GM21360 (cell line): ENCODE data around the gene PTGDR2.
"Not testable (repeated sequence)": the region's sequence is repeated elsewhere in the genome, so short reads cannot be mapped to it uniquely, and the experiment has no call there.

Source experiments
- ATAC-seq: cut with Tn5 transposase; IDR thresholded peaks from one replicate; pipeline ENCODE4 v1.9.1; 2021; ENCODE audit warnings: mild to moderate bottlenecking, moderate library complexity; ENCODE audit not compliant: unreplicated experiment

Gene PTGDR2

DNA sequence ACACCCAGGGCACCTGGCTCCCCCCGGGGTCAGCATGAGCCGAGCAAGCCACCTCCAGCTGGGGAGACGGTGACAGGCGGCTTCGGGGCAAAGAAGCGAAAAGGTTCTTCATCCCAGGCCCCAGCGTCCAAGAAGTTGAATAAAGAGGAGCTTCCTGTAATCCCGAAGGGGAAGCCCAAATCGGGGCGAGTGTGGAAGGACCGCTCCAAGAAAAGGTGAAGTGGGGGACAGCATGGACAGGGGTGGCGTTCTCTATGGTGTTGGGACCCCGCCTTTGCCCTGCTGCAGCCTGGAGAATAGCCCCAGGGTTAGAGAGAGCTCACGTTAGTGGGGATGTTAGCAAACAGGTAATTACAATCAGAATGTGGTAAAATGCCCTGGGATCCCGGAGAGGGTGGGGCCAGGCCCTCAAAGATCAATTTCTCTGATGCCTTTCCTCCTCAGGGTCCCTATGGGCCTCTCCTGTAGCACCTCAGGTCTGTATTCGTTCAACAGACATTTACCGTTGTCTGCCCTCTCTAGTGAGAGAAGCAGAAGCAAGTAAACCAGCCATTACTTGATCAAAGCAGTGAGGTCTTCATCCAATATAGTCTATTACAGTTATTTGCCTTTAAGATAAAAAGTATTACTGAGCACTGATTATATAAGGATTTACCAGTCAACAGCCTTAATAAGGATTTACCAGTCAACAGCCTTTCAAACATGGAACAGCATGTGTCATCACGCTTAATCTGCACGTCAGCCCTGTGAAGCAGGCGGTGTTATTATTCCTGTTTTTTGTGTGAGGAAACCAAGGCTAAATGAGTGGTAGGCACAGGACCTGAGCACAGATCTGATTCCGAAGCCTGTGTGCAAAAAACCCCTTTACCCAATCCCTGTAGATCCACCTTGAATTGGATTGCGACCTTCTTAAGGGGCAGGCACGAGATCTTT, 12.8 kb downstream of the PTGDR2 start:
- ATAC-seq: no peak

DNA sequence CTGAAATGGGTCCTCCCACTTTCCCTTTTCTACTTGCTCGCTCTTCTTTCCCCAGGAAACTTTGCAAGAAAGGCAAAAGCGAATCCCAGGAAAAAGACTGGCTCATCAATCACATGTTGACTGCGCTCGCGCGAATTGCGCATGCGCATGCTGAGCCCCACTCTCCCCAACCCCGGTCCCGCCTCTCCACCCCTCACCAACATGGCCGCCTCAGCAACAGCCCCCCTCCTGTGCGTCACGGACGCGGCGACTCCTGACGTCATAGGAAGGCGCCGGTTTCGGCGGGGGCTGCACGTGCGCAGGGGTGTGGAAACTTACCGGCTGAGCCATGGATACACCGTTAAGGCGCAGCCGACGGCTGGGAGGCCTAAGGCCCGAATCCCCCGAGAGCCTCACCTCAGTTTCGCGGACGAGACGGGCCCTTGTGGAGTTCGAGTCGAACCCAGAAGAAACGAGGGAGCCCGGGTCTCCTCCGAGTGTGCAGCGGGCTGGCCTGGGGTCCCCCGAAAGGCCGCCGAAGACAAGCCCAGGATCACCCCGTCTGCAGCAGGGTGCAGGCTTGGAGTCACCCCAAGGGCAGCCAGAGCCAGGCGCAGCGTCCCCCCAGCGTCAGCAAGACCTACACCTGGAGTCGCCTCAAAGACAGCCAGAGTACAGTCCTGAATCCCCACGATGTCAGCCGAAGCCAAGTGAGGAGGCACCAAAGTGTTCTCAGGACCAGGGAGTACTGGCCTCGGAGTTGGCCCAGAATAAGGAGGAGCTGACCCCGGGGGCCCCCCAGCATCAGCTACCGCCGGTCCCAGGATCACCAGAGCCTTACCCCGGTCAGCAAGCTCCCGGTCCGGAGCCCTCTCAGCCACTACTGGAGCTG, 13.7 kb downstream of the PTGDR2 start, which contains the start of gene CCDC86:
Gene CCDC86, plus strand, starts transcription at position 317 of the 871 bp plus-strand sequence. Its CDS starts 12 bp downstream, at position 329.
- peak; percentile 67 for ATAC-seq

DNA sequence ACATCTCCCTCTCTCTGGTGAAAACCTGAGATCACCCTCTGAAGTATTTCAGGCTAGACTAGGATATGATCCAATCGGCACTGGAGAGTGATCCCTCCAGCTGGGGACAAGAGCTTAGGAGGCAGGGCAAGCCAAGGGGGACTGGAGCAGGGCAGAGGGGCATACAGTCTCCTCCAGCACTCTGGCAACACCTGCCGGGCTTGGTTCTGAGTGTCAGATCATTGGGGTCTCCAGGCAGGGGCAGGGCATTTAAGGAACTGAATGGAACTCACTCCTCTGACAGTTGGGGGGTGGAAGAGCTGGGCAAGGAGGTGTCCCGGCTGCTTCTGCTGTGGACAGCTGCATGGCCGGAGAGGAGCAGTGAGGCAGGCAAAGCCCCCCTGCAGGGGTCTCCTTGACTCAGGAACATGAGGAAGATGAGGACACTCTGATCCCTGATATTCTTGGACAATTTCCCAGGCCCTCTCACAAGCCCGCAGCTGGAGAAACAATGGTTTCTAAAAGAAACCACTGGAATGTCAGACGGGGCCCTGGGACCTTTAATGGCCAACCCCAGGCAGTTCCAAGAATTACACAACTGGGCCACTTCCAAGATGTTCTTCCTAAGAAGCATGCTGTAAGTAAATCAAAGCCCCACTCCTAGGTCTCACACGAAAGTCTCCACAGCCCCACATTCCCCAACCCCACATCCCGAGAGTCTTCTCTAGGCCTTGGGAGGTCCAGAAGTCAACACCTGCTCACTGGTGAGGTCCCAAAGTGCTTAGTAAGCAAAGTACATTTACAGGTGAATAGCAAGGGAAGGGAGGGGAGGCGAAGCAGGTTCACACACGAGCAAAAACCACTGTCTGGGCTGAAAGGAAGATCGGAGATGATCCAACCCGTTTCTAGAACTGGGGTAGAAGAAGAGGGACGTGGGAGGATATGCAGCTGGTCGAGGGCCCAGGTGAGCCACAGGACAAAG, 15.0 kb downstream of the PTGDR2 start:
- no peak for ATAC-seq

DNA sequence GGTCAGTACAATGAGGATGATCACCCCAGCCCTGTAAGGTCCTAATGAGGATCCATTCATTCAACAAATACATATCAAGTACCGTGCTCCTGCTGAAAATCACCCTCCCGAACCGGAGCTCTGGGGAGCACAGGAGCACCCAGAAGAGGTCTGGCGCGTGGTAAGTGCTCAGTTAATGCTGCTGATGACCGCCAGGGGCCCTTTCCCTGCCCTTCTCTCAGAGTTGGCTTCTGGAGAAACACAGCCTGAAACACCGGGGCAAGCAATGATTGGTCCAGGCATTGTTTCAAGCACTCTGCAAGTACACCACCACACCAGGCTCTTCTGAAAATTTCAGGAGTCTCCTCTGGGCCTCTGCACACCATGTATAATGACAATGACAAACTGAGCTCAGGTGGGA, 17.6 kb downstream of the PTGDR2 start:
- no peak for ATAC-seq

DNA sequence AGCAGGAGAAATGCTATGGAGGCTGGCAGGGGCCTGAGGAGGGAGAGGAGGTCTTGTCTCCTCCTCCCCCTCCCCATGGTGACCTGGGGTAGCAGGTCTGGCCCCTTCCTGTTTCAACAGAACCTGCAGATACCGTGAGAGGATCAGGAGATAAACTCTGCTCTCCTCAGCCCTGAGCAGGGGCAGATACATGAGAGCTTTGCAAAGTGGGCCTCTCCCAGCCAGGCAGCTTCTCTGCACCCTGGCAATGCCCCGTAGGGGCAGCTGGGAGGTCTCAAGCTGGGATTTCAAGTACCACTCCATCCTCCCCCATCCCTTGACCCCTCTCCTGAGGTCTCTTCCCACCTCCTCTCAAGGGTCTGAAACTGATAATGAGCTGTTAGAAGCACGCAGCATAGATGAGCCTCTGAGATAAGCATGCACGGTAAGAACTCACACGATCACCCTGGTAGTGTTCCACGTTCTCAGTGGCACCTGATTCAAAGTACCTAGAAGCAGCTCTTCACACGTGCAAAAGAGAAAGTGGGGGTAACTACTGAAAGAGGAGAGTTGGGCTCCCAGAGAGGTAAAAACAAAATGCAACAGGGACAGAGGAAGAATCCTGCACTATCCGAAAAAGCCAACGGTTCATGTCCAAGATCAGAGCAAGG, 18.8 kb downstream of the PTGDR2 start:
- no peak for ATAC-seq

DNA sequence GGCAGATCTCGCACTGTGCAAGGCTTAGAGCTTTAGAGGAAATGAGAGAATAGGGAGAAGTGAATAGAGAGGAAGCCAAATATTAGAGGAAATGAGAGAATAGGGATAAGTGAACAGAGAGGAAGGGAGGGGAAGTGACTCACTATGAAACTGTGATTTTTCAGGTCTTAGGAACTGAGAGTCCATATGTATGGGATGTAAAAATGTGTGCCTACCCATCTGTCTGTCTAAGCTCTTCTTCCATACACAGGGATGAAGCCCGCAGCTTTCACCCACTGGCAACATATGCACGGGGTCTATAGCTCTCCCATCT, 20.3 kb downstream of the PTGDR2 start:
- ATAC-seq: no peak

DNA sequence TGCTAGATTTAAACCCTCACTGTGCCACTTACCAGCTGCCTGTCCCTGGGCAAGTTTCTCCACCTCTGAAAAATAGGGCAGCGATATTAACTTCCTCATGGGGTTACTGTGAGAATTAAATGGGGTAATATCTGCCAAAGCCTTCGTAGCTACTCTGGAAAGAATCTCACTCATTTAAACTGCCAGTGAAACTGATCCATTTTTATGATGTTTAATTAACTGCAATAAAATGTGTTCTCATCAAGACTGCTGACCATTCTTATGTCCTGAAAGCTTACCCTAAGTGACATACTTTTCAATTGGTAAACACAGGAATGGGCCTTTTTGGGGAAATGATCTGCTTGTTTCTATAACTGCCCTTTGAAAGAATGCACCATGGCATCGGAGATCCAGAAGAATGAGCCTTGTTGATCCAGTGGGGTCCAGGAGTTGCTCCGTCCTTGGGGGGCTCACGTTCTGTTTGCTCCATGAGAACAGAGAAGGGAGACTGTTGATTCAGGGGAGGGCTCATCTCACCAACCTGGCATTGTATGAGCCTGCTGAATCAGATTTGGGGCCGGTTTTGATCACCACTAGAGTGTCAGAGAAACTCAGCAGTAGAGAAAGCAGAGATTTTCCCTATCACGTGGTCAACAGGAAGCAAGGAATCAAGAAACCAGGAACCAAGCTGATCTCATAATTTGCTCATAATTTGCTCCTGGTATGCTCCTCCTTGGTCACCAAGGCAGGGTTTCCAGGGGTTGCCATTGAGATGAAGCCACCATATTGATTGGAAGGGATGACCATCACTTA, 20.8 kb downstream of the PTGDR2 start:
- no peak for ATAC-seq

DNA sequence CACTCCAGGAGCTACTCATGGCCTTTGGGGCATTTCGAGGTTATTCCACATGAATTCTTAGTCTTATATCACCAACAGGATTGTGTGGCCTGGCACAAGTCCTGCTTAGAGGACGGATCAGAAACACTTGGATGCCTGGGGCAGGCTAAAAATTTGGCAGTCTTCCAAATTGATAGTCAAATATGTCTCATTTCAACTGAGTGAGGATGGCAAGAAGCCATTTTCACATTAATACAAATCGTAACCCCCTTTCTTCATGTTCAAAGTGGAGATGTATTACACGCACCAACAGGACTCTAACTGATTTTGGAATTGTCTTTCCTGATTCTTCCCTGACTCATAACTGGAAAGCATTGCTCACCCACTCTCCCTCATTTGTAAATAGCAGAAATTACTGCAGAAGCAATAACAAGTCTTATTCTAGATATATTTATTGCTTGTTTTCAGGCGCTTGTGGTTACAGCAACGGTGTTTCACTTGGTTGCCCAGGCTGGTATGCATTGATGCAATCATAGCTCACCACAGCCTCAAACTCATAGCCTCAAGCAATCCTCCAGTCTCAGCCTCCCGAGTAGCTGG, 24.2 kb downstream of the PTGDR2 start:
- no peak for ATAC-seq

DNA sequence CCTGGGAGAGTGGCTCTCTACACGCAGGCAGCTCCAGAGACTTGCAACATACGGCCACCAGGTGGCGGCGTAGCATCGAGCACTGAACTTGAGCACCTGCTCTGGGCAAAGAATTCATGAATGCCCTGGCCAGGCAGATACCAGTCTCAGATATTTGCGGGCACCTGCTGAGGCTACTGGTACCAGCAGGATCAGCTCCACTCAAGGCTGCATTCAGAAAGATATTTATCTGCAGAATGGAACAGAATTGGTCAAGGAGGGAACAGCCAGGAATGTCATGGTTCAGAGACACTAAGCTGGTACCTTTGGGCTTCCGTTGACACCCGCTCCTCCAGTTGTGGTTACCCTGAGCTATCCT, 24.6 kb downstream of the PTGDR2 start:
- ATAC-seq: peak; percentile 74

DNA sequence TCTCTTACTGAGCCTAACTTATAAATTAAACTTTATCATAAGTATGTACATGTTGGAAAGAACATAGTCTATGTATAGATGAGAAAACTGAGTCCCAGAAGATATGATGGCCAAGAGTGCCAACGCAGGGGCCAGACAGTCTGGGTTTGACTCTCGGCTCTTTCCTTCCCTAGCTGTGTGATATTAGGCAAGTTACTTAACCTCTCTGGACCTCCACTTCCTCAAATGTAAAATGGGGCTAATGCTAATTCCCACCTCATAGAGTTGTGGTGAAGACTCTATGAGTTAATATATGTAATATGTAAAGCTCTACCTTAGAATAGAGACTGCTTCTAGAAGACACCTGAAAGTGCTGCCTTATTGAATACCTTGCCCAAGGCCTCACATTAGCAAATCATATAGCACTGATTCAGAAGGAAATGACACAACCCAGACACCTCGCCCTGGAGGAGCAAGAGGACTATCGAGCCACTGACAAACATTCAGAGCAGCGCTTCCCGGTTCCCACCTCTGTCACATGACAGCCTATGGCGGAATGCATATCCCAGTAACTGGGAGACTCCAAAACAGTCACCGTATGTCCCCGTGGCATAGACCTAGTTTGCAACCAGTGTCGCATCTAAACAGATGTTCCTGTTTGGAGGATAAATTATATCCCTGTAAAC, 25.1 kb downstream of the PTGDR2 start:
- ATAC-seq: peak; percentile 27

DNA sequence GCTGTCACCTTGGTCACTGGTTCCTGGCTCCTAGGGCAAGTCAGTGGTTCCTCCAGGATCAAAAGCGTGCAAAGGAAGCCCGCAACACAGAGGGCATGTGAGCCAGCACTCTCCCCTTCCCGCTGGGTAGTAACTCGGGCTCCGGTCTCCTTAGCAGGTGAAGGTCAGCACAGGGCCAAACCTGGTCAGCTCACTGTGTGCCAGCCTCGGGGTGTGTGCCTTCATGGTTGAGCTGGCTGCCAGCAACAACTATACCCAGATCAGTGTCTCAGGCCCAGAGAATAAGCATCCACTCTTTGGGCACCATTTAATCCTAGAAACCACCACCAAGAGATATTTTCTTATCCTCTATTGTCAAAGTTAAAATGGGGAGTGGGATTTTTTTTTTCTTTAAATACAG, 30.0 kb downstream of the PTGDR2 start:
- no peak for ATAC-seq

DNA sequence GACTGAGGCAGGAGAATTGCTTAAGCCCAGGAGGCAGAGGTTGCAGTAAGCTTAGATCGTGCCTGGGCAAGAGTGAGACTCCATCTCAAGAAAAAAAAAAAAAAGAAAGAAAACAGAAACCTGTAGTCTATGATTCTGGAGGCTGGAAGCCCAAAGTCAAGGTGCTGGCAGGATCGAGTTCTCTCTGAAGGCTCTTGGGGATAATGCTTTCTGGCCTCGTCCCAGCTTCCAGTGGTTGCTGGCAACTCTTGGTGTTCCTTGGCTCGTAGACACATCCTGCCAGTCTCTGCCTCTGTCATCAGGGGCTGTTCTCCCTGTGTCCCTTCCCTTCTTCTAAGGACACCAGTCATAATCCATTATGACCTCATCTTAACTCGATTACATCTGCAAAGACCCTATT, 30.6 kb downstream of the PTGDR2 start:
- ATAC-seq: no peak

DNA sequence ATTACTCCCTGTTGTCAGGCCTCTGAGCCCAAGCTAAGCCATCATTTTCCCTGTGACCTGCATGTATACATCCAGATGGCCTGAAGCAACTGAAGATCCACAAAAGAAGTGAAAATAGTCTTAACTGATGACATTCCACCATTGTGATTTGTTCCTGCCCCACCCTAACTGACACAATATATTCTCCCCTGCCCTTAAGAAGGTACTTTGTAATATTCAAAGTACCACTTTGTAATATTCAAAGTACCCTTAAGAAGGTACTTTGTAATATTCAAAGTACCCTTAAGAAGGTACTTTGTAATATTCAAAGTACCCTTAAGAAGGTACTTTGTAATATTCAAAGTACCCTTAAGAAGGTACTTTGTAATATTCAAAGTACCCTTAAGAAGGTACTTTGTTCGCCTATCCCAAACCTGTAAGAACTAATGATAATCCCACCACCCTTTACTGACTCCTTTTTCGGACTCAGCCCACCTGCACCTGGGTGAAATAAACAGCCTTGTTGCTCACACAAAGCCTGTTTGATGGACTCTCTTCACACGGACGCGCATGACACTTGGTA, 31.9 kb downstream of the PTGDR2 start:
- ATAC-seq: not testable (repeated sequence)

DNA sequence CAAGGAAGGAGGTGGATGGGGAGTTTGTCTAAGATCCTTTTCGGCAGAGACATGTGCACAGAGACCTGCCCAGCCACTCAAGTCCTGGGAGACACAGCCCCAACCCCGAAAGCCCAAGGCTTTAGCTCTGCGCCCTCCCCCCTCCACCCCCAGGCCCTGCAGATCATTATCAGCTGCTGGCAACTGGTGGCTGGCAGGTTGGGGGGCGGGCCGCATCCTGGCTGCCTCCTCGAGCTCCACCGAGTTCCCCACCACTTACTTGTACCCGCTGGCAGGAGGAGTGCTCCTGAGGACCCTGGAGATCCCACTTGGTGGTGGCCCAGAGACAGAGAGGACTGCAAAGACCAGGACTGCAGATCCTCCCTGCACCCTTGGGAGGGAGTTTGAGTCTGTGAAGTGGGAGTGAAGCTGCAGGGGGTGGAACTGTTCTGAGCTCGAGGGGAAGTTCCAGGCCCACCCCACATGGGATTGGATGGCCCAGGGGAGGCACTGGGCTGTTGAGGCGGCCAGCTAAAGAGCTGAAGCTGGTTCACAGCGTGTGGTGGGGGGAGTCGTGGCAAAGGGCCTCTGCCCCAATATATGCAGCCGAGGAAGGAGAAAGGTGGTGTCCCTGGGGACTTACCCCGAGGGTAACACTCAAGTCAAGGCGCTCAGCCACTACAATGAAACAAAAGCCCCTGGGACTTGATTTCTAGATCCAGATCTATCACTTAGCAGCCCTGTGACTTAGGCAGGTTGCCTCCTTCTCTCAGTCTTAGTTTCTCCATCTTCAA, 33.7 kb downstream of the PTGDR2 start:
- ATAC-seq: no peak

DNA sequence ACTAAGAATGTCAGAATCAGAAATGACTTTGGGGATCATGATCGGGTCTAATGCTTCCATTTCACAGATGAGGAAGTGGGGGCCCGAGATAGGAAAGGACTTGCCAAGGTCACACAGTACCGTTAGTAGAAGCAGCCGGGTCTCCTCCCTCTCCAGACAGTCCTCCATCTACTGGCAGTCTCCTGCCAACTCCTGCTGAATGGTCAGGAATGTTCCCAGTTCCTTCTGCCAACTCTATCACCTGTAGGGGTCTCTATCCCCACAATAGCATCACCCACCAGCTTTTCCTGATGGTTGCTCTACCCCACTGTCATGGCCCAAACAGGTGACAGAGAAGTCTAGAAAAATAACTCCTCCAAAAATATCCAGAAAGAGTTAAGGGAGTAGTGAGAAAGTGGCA, 37.7 kb downstream of the PTGDR2 start:
- no peak for ATAC-seq

DNA sequence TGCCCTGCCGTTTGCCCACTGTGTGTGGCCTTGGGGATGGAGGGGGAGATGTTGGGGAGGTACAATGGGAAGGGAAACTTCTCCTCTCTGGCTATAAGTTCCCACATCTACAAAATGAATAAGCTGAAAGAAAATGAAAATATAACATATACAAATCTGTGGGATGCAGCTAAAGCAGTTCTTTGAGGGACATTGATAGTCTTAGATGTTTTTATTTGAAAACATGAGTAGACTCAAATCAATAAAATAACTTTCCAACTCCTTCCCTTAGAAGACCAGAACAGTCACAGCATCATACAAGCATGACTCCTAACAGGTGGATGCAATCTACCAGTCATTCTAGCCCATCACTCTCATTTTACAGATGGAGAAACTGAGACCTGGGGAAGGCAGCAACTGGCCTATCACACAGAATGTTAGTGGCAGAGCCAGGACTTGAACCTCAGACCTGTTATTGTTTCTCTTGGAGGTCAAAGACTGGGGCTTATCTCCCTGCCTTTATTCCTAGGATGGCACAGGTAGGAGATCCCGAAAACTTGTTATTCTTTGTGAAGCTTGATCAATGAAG, 39.1 kb downstream of the PTGDR2 start:
- no peak for ATAC-seq

DNA sequence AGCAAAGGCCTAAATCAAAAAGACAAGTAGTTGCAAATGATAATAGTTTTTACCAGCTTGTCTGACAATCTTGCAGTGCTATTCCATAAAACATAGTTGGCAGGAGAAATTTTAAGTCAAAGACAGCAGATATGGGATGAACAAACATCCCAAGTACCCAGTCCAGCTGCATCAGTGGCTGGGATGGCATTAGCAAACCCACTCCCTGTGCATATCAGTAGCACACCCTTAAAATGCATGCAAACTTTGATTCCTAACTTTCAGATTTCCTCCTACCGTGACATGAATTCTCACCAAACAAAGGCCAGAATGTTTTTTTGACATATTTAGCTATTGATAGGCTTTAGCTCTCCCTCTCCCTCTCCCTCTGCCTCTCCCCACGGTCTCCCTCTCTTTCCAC, 41.6 kb downstream of the PTGDR2 start:
- no peak for ATAC-seq
